ENCODE data around the gene OR5H15.

- no peak for TF ChIP-seq REST (IDR thresholded peaks at IDR 0.05; ENCODE audit: borderline replicate concordance)
- no peak for TF ChIP-seq EP300 (conservative IDR thresholded peaks at IDR 0.05; ENCODE audit: poor library complexity, severe bottlenecking)
- TF ChIP-seq SMC3 (conservative IDR thresholded peaks at IDR 0.05; ENCODE audit: poor library complexity) = no peak
- no peak for TF ChIP-seq EZH2 (IDR thresholded peaks at IDR 0.05; ENCODE audit: borderline replicate concordance, insufficient read depth, low read length, poor library complexity, severe bottlenecking)
- no peak for TF ChIP-seq CTCF (IDR thresholded peaks at IDR 0.05; ENCODE audit: poor library complexity, severe bottlenecking)
These were observed 29.9 kb upstream of the OR5H15 start for GRCh38 chr3:98136631-98137030.
